ENCODE measurements around the gene TNPO1. TPM values are rescaled to one million over a fixed set of nuclear protein-coding genes. Genes with fewer than 3 reads are reported as not detected.
"Not testable (repeated sequence)": the region's sequence is repeated elsewhere in the genome, so short reads cannot be mapped to it uniquely, and the experiment has no call there.

TNPO1 gene
- total RNA-seq, result 10 to 100 TPM; 74.7 to 75.0 TPM
- long read RNA-seq, full-length matches to known transcripts, result 33 of 51 reads
- long read RNA-seq, partial matches to known transcripts, result 4 of 51 reads
- long read RNA-seq, other reads (novel, unspliced or antisense), result 14 of 51 reads

DNA sequence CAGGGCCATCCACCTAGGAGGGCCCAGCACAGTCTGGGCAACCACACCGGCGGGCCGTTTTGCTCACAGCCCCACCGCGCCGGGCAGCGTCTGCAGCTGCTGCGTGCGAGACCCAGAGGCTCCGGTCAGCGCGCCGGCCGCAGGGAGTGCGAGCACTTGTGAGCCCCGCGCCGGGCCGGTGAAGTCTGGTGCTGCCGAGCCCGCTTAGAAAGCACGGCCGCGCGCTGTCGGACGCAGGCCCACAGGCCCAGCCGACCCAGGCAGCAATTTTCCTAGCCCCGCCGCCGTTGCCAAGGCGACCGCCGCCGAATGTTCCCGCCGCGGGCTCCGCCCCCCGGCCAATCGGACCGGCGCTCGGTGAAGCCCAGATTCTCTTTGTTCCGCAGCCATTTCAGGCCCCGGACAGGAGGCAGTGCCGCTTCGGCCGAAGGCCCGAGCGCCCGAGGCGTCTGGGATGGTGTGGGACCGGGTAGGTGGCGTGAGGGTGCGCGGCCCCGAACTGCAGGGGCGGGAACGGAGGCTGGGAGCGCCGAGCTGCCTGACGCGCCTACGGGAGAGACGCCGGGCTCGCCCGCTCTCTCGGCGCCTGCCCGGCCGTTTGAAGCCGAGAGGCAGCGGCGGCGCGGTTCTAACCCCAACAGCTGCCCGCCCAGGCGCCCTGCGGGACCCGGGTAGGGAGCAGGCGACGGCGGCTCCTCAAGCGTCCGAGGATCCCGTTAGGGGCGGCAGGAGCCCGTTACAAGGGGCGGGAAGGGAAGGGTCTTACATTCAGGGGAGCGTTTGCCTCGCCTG lies at the start of gene TNPO1:
Gene TNPO1, plus strand, starts transcription at position 378 of the 792 bp plus-strand sequence. Its CDS starts 77 bp downstream, at position 455.
- intact Hi-C loops (cut with DNase I, micrococcal nuclease), result no loop called here
- DNase-seq, result peak; percentile 93 to 94
- peak; percentile 87 for ATAC-seq

DNA sequence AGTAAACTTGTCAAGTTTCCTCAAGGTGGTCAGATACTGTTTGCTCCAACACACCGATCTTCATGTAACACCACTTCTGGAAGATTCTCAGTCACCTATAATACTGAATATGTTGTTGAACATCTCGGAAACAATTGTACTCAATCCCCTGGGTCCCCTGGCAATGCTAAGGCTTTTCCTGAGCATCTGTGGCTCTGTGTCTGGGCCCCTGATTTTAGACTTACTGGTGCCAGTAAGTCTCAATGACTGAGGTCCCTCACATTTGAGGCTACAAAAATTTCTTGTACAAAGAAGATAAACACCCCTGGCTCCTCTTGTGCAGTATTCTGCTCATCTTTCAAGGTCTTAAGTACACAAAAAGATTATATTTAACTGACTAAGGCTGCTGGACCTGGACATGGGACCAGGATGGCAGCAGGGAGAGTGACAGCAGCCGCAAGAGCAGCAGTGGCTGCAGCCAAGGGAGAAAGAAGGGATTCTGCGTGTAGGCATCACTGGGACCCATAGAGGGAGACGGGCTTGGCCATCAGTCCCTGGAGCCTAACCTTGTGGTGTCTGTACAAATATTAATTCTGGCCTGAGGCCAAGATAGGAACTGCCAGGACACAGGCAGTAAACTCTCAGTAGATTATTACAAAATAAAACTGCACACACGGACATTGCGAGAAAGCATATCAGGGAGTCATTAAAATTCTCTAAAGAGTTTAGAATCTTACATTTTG lies 49.0 kb upstream of the TNPO1 start:
- DNase-seq (no peak), ATAC-seq (peak; percentile 82)
- intact Hi-C loops (cut with DNase I, micrococcal nuclease), result no loop called here

DNA sequence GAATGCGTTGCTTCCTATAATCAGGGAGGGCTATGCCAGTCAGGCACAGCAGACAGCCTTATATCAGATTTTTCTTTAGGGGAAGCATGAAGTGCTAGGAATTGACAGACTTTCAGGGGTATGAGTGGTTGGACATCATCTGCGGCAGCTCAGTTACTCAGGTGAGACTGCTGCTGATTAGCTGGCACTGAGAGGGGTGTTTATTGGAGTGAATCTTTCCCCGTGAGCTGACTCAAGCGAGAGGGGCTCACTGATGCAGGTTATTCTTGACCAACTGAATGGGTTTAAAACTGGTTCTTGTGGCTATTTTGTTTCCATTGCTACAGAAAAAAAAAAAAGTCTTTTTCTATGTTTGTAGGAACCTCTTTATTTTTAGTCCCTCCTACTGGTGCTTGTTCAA lies 46.2 kb upstream of the TNPO1 start:
- no peak for ATAC-seq
- intact Hi-C loops (cut with DNase I, micrococcal nuclease), result no loop called here
- no peak for DNase-seq

DNA sequence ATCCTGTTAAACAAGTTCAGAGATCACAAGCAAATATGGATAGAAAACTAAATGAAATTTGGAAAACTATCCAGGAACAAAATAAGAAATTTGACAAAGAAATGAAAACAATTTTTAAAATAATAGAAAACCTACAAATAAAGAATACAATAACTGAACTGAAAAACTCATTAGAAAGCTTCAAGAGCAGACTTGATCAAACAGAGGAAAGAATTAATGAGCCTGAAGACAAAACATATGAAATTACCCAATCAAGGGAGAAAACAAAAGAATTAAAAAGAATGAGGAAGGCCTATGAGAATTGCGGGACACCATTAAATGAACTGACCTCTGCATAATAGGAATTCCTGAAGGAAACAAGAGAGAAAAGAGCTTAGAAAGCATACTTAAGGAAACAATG lies 39.8 kb upstream of the TNPO1 start:
- DNase-seq, result no peak
- ATAC-seq, result no peak
- intact Hi-C loops (cut with DNase I, micrococcal nuclease), result no loop called here

DNA sequence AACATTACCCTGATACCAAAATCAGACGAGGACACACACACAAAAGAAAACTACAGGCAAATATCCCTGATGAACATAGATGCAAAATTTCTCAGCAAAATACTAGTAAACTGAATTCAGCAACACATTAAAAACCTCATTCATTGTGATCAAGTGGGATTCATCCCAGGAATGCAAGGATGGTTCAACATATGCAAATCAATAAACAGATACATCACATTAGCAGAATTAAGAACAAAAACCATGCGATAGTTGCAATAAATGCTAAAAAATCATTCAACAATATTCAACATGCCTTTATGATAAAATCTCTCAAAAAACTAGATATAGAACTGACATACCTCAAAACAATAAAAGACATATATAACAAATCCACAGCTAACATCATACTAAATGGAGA lies 36.9 kb upstream of the TNPO1 start:
- DNase-seq (no peak), ATAC-seq (no peak)
- intact Hi-C loops (cut with DNase I, micrococcal nuclease), result no loop called here

DNA sequence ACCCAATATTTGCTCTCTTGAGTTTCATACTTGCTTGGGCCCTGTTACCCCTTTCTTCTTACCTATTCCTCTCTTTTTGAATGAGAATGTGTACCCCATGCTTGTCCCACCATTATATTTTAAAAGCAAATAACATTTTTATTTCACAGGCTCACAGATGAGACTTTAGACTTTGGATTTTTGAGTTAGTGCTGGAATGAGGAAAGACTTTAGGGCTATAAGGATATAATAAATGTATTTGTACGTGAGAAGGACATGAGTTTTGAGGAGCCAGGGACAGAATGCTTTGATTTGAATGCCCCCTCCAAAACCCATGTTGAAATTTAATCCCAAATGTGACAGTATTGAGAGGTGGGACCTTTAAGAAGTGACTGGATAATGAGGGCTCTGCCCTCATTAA lies 33.1 kb upstream of the TNPO1 start:
- intact Hi-C loops (cut with DNase I, micrococcal nuclease), result no loop called here
- peak; percentile 93 for ATAC-seq

DNA sequence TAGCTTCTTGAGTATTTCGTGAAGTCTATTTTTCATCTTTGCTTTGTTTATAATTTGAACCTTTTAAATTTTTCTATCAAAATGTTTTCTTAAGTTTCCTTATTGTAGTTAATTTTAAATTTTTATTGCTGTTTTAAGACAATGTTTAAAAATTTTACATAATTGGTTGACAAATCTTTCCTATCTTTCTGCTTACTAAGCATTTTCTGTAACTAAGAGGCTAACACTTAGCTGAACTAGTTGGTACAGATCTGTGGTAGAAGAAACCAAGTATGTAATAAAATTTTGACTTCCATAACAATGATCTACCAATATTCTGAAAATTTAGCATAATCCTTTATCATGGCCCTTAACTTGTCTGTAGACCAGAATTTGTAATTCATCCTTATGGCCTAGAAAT lies 32.3 kb upstream of the TNPO1 start:
- intact Hi-C loops (cut with DNase I, micrococcal nuclease), result no loop called here
- DNase-seq (no peak), ATAC-seq (no peak)

More for the DNA sequence above, 33.1 kb upstream of the TNPO1 start:
- DNase-seq, result no peak

DNA sequence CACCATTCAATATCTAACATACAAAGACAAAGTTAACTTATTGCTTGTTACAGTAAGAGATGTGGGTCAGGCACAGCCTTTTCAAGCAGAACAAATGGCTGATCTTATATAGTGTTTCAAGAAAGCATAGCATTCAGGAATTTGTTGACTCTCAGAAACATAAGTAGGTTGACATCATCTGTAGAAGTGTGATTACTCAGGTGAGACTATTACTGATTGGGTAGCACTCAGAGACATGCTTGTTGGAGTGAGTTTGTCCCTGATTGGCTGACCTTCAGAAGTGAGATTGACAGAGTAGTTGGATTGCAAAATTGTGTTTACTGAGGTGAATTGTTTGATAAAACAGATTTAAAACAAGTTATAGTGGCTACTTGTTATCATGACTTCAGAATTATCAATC lies 30.7 kb upstream of the TNPO1 start:
- ATAC-seq (no peak), DNase-seq (no peak)
- intact Hi-C loops (cut with DNase I, micrococcal nuclease), result no loop called here

DNA sequence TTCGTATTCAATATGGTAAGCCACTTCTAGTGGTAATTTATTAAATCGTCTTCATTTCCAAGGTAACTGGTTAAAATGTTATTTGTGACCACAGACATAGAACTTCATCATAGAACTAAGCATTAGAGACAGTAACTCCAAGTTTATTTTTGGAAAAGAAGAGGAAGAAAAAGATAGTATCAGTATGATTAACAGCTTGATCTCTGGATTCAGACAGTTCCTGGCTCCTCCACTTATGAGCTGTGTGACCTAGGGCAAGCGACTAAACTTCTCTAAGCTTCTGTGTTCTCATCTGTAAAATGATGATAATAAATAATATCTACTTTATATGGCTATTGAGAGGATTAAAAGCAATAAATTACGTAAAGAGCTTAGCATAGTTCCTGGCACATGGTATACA lies 29.8 kb upstream of the TNPO1 start:
- DNase-seq (no peak), ATAC-seq (no peak)
- intact Hi-C loops (cut with DNase I, micrococcal nuclease), result no loop called here

DNA sequence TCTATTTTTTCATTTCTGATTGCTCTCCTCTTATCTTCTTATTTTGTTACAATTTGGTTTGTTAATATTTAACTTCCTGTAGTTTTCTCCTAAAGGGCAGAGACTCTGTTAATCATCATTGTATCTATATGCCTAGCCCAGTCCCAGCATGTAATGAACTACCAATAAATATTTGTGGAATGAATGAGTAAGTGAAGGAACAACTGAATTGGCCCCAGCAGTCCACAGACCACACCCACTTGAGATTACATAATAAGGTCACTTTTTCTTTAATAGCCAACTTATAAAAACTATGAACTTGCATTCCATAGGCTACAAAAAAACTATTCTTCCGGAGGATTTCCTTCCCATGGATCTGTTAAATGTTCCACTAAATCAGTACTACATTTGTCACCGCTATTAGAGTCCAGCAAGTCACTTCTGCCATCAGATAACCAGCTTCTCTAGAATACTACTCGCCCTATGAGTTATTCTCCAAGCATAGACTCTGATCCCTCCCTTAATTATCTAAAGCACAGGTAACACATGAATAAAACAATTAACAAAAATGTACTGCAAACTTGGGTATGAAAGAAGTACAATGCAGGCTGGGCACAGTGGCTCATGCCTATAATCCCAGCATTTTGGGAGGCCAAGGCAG lies 27.5 kb upstream of the TNPO1 start:
- peak; percentile 96 for ATAC-seq
- intact Hi-C loops (cut with DNase I, micrococcal nuclease), result no loop called here
- no peak for DNase-seq

DNA sequence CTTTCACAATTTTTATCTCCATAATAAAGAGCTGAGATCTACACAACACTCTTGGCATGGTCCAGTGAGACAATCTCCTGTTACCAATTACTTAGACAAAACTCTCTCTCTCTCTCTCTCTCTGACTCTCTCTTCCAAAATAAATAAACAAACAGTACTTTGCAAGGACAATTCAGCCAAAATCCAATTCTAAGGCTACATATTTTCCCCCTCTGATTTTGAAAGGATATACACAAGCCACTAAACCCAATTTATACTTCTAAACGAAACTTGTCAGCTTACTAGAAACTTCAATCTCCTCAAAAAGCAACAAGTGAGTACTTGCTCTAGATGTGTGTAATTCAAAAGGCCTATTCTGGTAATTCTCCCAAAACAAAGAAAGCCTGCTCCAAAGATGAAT lies 26.3 kb upstream of the TNPO1 start:
- intact Hi-C loops (cut with DNase I, micrococcal nuclease), result no loop called here
- no peak for ATAC-seq
- no peak for DNase-seq

DNA sequence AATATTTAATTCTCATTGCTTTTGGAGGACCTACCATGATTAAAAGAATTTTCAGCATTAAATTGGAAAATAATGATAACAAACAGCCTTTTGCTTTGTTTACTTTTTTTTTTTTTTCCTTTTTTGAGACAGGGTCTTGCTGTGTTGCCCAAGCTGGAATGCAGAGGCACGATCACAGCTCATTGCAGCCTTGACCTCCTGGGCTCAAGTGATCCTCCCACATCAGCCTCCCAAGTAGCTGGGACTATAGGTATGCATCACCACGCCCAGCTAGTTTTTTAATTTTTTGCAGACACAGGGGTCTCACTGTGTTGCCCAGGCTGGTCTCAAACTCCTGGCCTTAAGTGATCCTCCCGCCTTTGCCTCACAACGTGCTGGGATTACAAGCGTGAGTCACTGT lies 23.8 kb upstream of the TNPO1 start:
- ATAC-seq; DNase-seq; intact Hi-C loops (cut with DNase I, micrococcal nuclease): not testable (repeated sequence)

DNA sequence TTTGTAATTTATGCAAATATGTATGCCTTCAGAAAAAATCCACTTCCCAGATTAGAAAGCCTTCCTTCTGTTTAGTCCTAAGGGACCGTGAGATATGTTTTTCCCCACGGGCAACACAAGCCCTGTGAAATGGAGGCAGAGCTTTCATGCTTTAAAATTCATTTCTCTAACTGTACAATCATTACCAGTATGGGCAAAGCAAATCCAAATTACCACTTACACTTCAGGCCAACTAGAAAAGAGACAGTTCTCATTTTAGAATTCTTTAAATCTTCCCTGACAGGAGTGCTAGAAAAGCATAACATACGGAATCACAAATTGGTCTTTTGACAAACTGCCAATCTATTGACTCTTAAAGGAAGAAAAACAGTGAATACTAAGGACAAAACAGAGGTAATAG lies 20.5 kb upstream of the TNPO1 start:
- intact Hi-C loops (cut with DNase I, micrococcal nuclease), result no loop called here
- ATAC-seq (no peak), DNase-seq (no peak)

DNA sequence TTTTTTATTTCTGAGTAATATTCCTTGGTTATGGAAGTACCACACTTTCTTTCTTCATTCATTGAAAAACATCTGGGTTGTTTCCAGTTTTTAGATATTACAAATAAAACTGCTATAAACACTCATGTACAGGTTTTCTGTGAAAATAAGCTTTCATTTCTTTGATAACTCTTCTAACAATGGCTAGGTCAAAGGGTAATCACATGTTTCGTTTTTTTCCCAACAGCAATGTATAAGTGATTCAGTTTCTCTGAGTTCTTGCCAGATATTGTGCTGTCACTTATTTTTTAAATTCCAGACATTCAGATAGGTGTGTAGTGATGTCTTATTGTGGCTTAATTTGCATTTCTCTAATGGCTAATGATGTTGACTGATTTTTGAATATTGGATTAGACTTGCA lies 16.7 kb upstream of the TNPO1 start:
- ATAC-seq, result no peak
- intact Hi-C loops (cut with DNase I, micrococcal nuclease), result no loop called here
- DNase-seq, result no peak

DNA sequence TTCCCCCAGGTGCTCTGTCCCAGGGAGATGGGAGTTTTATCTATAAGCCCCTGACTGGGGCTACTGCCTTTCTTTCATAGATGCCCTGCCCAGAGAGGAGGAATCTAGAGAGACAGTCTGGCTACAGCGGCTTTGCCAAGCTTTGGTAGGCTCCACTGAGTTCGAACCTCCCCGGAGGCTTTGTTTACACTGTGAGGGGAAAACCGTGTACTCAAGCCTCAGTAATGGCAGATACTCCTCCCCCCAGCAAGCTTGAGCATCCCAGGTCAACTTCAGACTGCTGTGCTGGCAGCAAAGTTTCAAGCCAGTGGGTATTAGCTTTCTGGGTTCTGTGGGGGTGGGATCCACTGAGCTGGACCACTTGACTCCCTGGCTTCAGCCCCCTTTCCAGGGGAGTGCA lies 7.8 kb upstream of the TNPO1 start:
- ATAC-seq; DNase-seq; intact Hi-C loops (cut with DNase I, micrococcal nuclease): not testable (repeated sequence)

DNA sequence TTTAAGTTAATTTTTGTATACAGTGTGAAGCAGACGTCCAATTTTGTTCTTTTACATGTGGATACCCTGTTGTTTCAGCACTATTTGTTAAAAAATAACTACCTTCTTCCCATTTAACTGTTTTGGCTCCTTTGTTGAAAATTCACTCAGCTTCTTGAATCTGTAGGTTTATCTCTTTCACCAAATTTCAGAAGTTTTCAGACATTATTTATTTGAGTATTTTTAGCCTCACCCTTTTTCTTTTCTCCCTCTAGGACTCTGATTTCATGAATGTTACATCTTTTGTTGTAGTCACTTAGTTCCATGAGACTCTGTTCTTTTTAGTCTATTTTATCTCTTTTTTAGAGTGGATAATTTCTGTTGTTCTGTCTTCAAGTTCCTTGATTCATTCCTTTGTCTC lies 4.6 kb upstream of the TNPO1 start:
- intact Hi-C loops (cut with DNase I, micrococcal nuclease), result no loop called here
- ATAC-seq, result no peak
- no peak for DNase-seq

DNA sequence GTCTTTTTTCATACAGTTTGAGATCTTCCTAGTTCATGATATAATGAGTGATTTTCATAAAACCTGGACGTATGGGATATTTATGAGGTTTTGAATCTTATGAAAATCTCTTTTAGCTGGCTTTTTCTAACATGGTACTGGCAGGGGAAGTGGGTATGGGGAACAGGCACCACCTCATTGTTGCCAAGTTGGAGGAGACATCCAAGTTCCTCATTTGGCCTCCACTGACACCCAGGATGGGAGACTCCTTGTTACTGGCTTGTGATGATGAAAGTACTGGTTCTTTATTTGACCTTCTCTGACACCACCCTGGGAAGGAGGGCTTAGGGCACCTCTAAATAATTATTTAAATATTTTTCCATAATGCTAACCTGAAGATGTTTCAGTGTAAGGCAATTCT lies 4.0 kb upstream of the TNPO1 start:
- intact Hi-C loops (cut with DNase I, micrococcal nuclease), result no loop called here
- DNase-seq, result no peak
- no peak for ATAC-seq

DNA sequence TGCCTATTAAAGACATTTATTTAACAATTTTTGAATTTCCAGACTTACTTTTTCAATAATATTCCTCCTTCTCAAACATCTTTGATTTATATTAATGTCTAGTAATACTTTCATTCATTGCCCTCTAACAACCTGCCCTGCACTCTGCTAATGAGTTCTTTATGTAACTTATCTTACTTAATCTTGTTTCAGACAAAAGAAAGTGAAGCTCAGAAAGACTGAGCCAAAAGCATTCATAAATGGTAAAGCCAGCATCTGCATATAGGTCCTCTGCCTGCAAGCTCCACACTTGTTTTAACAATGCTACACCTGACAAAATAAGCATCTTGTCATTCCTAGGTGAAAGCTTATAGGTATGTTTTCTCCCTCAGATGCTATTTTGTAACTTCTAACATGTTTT lies 2.4 kb upstream of the TNPO1 start:
- intact Hi-C loops (cut with DNase I, micrococcal nuclease), result no loop called here
- ATAC-seq (no peak), DNase-seq (no peak)

DNA sequence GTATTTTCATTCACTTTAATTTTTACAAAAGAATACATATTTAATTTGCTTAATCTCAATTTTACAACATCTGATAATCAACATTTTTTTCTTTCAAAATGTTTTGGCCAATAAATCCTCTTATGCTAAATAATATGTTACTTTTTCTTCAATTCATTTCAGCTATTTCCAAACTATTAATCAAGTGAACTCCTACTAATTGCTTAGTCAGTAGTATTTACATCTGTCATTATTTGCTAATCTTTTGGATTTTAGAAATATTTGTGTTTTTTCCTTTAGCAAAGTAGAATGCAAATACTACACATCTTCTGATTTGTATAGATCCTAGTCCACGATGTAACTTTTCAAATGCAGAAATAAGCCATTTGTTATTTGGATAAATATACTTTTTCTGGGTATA lies 1.6 kb upstream of the TNPO1 start:
- no peak for ATAC-seq
- intact Hi-C loops (cut with DNase I, micrococcal nuclease), result no loop called here
- DNase-seq, result no peak

All from left colon (tissue), 2 donors.